MM.1S (cell line): ENCODE results near the gene MFSD2A.

ENCODE experiments used
- CTCF ChIP-seq: fragments of 300-600 bp; sonication (generic); IDR thresholded peaks from 2 replicates; pipeline ENCODE4 v1.5.1; 2016; ENCODE audit warnings: antibody characterized with exemption, low read length, mixed read lengths
- EZH2 ChIP-seq: fragments of 300-600 bp; sonication (generic); optimal IDR thresholded peaks from 2 replicates; pipeline ENCODE3; 2017; ENCODE audit warnings: low read depth, mild to moderate bottlenecking, antibody characterized with exemption, low read length, mixed read lengths

- TF ChIP-seq CTCF = no peak
- TF ChIP-seq EZH2 = no peak
These were observed 24.7 kb downstream of the MFSD2A start for GRCh38 chr1:39979654-39980053.
